Neural progenitor cell (in vitro differentiated cells): ENCODE measurements around the gene SPATA6.

Source experiments
- CTCF ChIP-seq: fragments of 200-600 bp; sonication (generic); IDR thresholded peaks from 2 replicates; pipeline ENCODE4 v1.5.1; 2017; ENCODE audit warnings: antibody characterized with exemption, mild to moderate bottlenecking
- EZH2 ChIP-seq: fragments of 200-600 bp; sonication (generic); IDR thresholded peaks from 2 replicates; pipeline ENCODE4 v1.6.1; 2017; ENCODE audit warnings: antibody characterized with exemption, mild to moderate bottlenecking, moderate library complexity

GRCh38 chr1:48329486-48329885, 142.5 kb downstream of the SPATA6 start:
- TF ChIP-seq CTCF (no peak), EZH2 (no peak)
